GM18502 (cell line): ENCODE data around the gene ANKRD60.

ENCODE experiments used
- ATAC-seq: cut with Tn5 transposase; IDR thresholded peaks from one replicate; pipeline ENCODE4 v1.9.1; 2021; ENCODE audit warnings: mild to moderate bottlenecking; ENCODE audit not compliant: unreplicated experiment, poor library complexity

The ANKRD60 gene

DNA sequence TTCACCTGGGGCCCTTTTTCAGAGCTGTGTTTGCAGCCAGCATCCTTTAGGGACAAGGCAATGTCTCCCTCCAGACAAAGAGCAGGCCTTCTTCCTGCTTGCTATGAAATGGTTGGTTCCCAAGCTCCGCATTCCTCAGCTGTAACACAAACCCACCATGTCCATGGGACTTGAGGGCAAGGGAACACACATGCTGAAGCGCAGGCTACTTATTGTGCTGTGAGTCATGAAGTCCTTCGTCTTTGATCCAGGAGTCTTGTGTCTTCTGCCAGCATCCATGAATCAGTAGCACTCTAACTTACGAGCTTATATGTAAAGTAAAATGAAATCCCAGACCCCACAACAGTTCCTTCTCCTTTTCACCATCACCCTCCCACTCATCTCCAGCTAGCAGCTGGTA lies 59.0 kb downstream of the ANKRD60 start:
- no peak for ATAC-seq

DNA sequence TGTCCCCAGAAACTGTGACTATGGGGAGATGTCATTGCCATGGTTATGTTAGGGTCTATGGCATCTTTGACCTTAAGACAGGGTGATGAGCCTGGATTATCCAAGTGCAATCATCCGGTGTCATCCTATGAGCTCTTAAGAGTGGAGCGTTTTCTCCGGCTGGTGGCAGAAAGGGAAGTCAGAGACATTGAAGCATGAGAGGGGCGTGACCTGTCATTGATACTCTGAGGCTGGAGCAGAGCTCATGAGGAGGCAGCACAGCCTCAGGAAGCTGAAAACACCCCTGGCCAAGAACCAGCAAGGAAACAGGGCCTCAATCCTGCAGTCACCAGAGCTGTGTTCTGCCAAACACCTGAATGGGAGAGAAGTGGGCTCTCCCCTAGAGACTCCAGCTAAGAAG lies 59.6 kb downstream of the ANKRD60 start:
- no peak for ATAC-seq

- no peak for ATAC-seq
Observed at GRCh38 chr20:58167759-58168158, 60.7 kb downstream of the ANKRD60 start.
